Measurements from ENCODE around the gene DGKI.

The DGKI gene

GRCh38 chr7:137597856-137598255 lies 248.9 kb downstream of the DGKI start:
- Histone ChIP-seq H3K4me2 (ENCODE audit: low read length) (no peak overlapping the region), H4K20me1 (ENCODE audit: control insufficient read depth, insufficient read depth, low read depth, low read length) (no peaks in the 10 kb centered on the region), H3K27me3 (ENCODE audit: control insufficient read depth, low read length) (no peaks in the 10 kb centered on the region), H3K36me3 (ENCODE audit: control insufficient read depth, low read length) (no peaks in the 10 kb centered on the region), H3K4me3 (ENCODE audit: low read length) (no peak overlapping the region), H3K79me2 (ENCODE audit: control insufficient read depth, low read length) (no peaks in the 10 kb centered on the region), H3K9me2 (replicated peaks; ENCODE audit: control insufficient read depth, low read length) (no peaks in the 10 kb centered on the region), H3K27ac (ENCODE audit: low read depth, low read length) (no peak overlapping the region), H3F3A (ENCODE audit: control insufficient read depth, insufficient read depth) (no peaks in the 10 kb centered on the region), H3K4me1 (ENCODE audit: control insufficient read depth, low read length) (no peaks in the 10 kb centered on the region), H3K9me3 (ENCODE audit: control insufficient read depth, insufficient read depth, low read length) (no peaks in the 10 kb centered on the region)
- TF ChIP-seq, protein P1, sequence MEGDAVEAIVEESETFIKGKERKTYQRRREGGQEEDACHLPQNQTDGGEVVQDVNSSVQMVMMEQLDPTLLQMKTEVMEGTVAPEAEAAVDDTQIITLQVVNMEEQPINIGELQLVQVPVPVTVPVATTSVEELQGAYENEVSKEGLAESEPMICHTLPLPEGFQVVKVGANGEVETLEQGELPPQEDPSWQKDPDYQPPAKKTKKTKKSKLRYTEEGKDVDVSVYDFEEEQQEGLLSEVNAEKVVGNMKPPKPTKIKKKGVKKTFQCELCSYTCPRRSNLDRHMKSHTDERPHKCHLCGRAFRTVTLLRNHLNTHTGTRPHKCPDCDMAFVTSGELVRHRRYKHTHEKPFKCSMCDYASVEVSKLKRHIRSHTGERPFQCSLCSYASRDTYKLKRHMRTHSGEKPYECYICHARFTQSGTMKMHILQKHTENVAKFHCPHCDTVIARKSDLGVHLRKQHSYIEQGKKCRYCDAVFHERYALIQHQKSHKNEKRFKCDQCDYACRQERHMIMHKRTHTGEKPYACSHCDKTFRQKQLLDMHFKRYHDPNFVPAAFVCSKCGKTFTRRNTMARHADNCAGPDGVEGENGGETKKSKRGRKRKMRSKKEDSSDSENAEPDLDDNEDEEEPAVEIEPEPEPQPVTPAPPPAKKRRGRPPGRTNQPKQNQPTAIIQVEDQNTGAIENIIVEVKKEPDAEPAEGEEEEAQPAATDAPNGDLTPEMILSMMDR (IDR thresholded peaks at IDR 0.05; ENCODE audit: low read depth, low read length, poor library complexity, severe bottlenecking) = no peak
- TF ChIP-seq EZH2phosphoT487 (IDR thresholded peaks at IDR 0.05; ENCODE audit: borderline replicate concordance, low read length) = no peak

DNA sequence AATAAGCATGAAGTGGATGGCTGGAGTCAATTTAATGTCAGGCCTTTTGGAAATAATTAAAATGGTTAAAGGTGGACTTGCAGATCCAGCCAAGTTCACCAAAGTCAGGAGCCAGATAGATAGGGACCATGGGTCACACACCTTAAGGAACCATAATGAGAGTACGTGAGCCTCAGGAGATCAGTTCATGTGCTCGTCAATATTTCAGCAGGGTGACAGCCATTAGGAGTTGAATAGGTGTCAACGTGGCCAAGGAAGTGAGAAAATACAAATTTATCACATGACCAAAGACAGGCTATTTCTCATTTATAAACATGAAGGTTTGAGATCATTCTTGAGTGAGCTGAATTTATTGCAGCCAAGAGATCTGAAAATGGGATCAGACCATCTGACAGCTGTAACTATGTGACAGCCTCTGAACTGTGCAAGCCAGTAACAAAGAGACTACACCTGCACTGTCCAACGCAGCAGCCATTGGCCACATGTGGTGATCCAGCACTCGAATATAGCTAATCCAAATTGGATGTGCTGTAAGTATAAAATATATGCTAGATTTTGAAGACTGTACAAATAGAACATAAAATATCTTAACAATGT lies 253.6 kb downstream of the DGKI start:
- H3K9me3 ChIP-seq (ENCODE audit: control insufficient read depth, insufficient read depth, low read length) = no peaks in the 10 kb centered on the region
- no peak overlapping the region for H3K27ac ChIP-seq (ENCODE audit: low read depth, low read length)
- no peaks in the 10 kb centered on the region for H3F3A ChIP-seq (ENCODE audit: control insufficient read depth, insufficient read depth)
- H3K79me2 ChIP-seq (ENCODE audit: control insufficient read depth, low read length) = no peaks in the 10 kb centered on the region
- TF ChIP-seq, protein P1 (IDR thresholded peaks at IDR 0.05; ENCODE audit: low read depth, low read length, poor library complexity, severe bottlenecking) = no peak
- no peak for TF ChIP-seq EZH2phosphoT487 (IDR thresholded peaks at IDR 0.05; ENCODE audit: borderline replicate concordance, low read length)
- H3K27me3 ChIP-seq (ENCODE audit: control insufficient read depth, low read length) = no peaks in the 10 kb centered on the region
- H3K4me3 ChIP-seq (ENCODE audit: low read length) = no peak overlapping the region
- H3K36me3 ChIP-seq (ENCODE audit: control insufficient read depth, low read length) = no peaks in the 10 kb centered on the region
- H3K9me2 ChIP-seq (replicated peaks; ENCODE audit: control insufficient read depth, low read length) = no peaks in the 10 kb centered on the region
- H3K4me2 ChIP-seq (ENCODE audit: low read length) = no peak overlapping the region
- H3K4me1 ChIP-seq (ENCODE audit: control insufficient read depth, low read length) = no peaks in the 10 kb centered on the region
- H4K20me1 ChIP-seq (ENCODE audit: control insufficient read depth, insufficient read depth, low read depth, low read length) = no peaks in the 10 kb centered on the region

DNA sequence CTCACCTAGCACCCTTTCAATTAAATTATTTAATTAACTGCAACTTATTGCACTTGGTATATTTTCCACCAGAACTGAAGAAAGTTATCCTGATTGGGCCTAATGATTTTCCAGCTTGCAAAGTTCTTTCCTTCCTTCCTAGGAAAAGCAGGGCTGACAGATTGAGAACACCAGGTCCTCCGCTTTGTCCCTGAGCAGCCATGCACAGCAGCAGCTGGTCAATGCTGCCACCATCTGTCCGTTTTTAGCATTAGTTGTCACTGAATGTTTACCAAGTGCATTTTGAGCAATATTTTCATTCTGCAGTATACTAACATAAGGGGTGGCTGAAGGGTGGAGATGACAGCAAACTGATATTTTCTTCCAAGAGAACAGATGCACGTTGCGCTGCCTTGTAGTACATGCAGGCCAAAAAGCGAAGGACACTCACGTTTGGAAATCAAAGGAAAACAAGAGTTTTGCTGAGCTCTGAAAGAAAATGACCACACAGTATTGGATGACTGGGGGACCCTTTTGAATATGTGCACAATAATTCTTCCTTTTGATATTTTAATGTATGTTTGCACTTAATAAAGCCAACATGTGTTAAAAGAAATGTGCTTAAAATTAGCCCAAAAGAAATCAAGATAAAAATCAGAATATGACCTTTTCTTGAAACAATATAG lies 254.4 kb downstream of the DGKI start:
- Histone ChIP-seq H3K4me3 (ENCODE audit: low read length) (no peak overlapping the region), H3K79me2 (ENCODE audit: control insufficient read depth, low read length) (no peaks in the 10 kb centered on the region), H3F3A (ENCODE audit: control insufficient read depth, insufficient read depth) (no peaks in the 10 kb centered on the region), H3K36me3 (ENCODE audit: control insufficient read depth, low read length) (no peaks in the 10 kb centered on the region), H3K4me2 (ENCODE audit: low read length) (no peak overlapping the region), H4K20me1 (ENCODE audit: control insufficient read depth, insufficient read depth, low read depth, low read length) (no peaks in the 10 kb centered on the region), H3K9me2 (replicated peaks; ENCODE audit: control insufficient read depth, low read length) (no peaks in the 10 kb centered on the region), H3K27ac (ENCODE audit: low read depth, low read length) (no peak overlapping the region), H3K27me3 (ENCODE audit: control insufficient read depth, low read length) (no peaks in the 10 kb centered on the region), H3K4me1 (ENCODE audit: control insufficient read depth, low read length) (no peaks in the 10 kb centered on the region), H3K9me3 (ENCODE audit: control insufficient read depth, insufficient read depth, low read length) (no peaks in the 10 kb centered on the region)
- TF ChIP-seq, protein P1 (IDR thresholded peaks at IDR 0.05; ENCODE audit: low read depth, low read length, poor library complexity, severe bottlenecking) = peak; percentile 60
- no peak for TF ChIP-seq EZH2phosphoT487 (IDR thresholded peaks at IDR 0.05; ENCODE audit: borderline replicate concordance, low read length)
